GM19467 (cell line): ENCODE data around the gene NEGR1.

Experiments
- ATAC-seq: cut with Tn5 transposase; IDR thresholded peaks from one replicate; pipeline ENCODE4 v1.9.1; 2021; ENCODE audit warnings: mild to moderate bottlenecking, moderate library complexity; ENCODE audit not compliant: unreplicated experiment

The NEGR1 gene

GRCh38 chr1:71424536-71424935, 857.8 kb downstream of the NEGR1 start:
- no peak for ATAC-seq

GRCh38 chr1:71422221-71422620, 860.1 kb downstream of the NEGR1 start:
- no peak for ATAC-seq

DNA sequence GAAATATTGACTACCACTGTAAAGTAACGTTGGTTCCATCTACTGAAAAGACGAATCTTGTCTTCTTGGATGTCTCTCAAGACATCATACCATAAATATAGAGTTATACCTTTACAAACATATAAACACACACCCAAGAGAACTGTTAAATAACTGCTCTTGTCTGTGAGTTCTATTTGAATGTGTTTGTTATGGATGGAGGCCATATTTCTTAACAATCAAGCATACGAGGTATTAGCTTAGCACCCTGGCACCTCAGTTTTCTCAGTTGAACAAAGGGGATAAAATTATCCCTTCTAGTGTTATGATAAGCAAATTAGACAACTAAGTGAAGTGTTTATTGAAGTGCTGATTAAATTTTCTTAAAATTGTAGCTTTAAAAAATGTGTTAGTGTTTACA, 864.9 kb downstream of the NEGR1 start:
- ATAC-seq, result no peak

DNA sequence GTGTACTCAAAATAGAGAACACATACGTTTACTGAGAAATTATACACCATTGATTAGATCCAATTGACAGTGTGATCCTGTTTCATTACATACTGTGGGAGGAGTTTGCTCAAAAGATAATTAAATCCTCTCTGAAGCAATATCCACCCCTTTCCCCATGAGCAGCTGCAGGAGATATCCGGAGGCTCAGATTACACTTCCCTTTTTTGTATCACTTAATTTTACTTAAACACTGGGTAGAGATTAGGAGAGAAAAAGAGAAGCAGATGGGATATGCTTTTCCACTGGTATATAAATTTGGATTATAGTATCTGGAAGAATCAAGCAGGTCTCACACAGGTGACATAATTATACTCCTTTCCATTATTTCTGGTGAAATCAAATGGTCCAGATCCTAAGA, 868.2 kb downstream of the NEGR1 start:
- ATAC-seq, result no peak

DNA sequence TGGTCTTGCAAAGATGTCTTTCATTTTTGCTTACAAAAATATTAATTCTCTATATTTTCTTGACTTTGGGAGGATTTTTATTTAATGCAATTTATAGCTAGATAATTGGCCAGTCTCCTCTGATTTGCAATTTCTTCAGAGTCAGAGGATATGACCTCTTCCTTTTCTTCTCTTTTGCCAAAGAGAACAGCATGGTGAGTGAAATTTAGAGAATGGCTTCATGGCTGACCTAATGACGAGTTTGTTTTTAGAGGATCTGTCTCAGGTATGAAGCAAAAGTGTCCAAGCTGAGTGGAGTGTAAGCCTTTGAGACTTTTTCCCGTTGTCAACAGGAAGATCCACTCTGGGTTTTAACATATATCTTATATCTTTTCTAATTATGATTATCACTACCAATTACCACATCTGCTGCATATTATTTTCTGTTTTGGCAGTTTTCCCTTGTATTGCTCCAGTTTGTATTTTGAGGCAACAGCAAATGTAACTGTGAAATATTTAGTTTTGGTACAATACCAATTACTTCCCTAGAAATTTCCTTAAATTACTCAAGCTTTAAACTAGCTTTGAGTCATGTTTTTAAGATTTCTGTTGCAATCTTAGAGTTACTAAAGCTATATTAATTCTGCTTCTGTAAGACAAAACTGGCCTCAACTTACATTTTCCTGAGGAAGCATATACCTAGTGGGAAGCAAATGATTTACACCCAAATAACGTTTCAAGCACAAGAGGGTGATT, 868.7 kb downstream of the NEGR1 start:
- no peak for ATAC-seq

DNA sequence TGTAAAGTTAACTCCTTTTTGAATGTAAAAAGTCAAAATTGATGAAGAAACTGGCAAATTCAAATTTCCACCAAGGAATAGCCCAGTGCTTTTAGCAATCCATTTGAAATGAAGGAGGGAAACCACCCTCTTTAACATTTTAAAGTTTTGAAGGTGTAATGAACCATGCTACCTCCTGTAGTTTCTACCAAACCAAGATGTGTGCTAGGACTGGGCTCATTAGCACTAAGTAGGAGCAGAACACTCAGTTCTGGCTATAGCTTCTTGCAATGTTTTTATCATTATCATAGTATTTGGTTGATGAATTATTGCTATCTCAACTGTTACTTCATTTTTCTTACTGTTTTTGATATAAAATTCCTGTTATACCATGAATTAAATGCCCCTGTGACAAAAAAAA, 882.3 kb downstream of the NEGR1 start:
- no peak for ATAC-seq

DNA sequence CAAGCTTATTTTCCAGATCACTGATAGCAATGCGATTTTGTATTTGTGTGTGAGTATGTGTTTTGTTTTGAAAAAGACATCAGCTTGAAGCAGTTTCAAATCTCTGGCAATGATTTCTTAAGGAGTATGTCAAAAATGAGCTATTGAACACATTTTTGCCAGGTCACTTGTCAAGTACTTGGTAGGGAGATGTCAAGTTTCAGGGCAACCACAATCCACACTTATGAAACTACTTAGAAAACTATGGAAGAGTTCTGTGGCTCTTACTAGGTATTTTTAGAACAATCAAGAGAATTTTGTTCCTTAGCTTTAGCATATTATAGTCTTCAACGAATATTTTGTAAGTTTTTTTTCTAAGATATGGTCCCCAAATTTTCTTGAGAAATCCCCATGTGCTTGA, 882.7 kb downstream of the NEGR1 start:
- ATAC-seq, result no peak

DNA sequence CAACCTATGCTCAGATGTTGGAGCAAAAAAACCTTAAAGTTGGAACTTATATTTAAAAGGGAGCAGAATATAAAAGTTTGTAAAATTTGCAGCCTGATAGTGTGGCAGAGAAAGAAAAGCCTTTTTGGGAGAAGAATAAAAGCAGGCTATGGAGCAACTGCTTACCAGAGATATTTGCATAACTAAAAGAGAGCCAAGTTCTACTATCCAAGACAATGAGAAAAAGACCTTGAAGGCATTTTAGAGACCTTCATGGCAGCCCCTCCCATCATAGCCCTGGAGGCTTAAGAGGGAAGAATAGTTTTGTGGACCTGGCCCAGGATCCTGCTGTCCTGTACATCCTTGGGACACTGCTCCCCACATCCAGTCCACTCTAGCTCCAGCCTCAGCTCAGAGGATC, 889.0 kb downstream of the NEGR1 start:
- ATAC-seq, result no peak

DNA sequence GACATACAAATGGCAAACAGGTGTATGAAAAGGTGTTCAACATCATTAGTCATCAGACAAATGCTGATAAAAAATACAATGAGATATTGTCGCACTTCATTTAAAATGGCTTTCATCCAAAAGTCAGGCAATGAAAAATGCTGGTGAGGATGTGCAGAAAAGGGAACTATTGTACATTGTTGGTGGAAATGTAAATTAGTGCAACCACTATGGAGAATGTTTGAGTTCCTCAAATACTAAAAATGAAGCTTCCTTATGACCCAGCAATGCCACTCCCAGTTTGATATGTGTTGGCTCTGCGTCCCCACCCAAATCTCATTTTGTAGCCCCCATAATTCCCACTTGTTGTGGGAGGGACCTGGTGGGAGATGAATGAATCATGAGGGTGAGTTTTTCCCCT, 891.8 kb downstream of the NEGR1 start:
- ATAC-seq, result no peak

DNA sequence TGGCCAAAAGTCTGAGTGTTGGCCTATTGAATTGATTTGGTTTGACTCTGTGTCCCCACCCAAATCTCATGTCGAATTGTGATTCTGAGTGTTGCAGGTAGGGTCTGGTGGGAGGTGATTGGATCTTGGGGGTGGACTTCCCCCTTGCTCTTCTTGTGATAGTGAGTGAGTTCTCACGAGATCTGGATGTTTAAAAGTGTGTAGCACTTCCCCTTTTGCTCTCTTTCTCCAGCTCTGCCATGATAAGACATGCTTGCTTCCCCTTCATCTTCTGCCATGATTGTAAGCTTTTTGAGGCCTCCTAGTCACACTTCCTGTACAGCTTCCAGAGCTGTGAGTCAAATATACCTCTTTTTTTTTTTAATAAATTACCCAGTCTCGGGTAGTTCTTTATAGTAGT, 904.5 kb downstream of the NEGR1 start:
- ATAC-seq, result no peak

DNA sequence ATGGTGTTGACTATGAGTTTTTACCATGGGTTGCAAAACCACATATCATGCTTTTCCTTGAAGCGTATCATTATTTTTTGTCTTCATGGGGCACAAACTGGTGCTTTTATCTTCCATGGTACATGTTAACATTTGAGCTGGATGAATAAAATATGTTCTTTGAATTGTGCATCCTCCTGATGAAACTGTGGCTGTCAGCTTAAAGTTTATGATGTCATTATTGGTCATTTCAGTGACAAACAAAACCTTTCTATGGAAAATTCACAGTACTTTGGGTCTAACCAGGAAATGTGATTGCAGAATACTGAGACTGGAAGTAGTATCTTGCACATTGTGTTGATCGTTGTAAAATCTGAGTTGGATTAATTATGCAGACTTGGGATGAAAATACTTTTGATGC, 909.8 kb downstream of the NEGR1 start:
- ATAC-seq, result no peak

DNA sequence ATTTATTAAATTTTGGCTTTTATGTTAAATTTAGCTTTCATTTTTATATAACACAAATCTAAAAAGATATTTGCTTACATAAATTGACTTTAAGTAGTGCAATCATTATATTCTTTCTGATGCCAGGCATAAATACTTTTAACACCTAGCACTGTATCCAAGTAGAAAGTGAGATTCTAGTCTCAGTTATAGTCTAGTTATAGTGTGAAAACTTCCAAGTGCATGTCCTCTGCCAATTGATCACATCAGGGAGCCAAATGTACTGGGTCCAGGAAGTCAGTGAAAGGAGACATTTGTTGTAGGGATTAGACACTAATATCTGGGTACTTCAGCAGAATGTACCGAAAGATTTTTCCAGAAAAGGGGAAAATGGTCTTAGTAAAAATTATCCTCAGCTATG, 910.8 kb downstream of the NEGR1 start:
- no peak for ATAC-seq

GRCh38 chr1:71364236-71364635, 918.1 kb downstream of the NEGR1 start:
- ATAC-seq, result no peak

- no peak for ATAC-seq
Measured at GRCh38 chr1:71362691-71363090, 919.6 kb downstream of the NEGR1 start.

DNA sequence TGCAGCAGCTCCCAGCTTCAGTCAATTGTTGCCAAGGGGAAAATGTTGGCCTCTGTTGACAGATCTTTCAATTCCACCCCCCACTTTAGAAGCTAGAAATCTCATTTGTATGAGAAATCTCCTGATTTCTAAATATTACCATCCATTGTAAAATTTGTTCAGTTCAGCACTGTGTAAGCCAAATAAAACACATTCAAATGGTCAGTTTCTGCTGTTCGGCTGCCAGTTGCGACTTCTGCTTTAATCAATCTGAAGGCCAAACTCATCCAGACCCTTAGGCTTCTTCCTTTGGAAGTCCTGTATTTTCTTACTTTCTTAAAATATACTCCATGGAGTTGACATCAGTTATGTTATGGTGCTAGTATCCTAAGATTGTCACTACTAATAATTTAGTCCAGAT, 920.3 kb downstream of the NEGR1 start:
- no peak for ATAC-seq

GRCh38 chr1:71357708-71358107, 924.6 kb downstream of the NEGR1 start:
- no peak for ATAC-seq

- no peak for ATAC-seq
Measured at GRCh38 chr1:71351438-71351837, 930.9 kb downstream of the NEGR1 start.

- no peak for ATAC-seq
Measured at GRCh38 chr1:71350805-71351204, 931.5 kb downstream of the NEGR1 start.

GRCh38 chr1:71350330-71350729, 932.0 kb downstream of the NEGR1 start:
- no peak for ATAC-seq
